Activated CD4-positive, alpha-beta T cell treated with anti-CD3 and anti-CD28 coated beads for 1 hour (primary cell): ENCODE results near the gene HEY2.

Experiments used
- DNase-seq: peaks from one replicate; pipeline ENCODE4 v3.0.0-alpha.2; 2020

Gene HEY2

DNA sequence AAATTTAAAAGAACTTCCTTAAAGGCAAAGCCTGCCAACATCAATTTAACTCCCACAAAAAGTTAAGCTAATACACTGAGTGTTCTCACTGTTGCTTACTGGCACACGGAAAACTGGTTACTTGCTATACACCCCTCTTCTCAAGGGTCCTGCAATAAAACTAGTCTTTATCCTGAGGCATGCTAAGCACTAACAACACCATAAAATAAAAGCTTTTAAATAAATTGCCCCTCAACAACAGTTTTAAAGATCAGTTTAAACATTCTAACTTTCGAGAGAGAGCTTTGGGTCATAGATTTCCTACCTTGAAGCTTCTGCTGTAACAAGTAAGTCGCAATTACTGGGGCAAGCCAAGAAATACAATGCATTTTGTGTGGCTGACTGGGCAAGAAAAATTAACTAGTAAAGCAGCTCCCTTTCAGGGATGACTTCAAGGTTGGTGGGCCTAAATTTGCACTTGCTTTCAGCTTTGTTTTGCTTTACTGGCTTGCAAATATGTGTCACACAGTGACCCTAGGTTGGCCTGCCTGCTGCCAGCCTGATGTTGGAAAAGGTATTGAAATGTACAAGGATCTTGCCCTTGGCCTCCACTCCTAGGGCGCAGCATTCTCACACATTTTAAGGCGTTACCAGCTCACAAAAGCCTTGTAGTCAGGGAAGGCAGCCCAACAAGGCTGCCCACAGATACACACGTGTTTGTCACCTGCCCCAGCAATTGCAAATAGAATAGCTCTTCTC is 4.0 kb upstream of the HEY2 start:
- no peak for DNase-seq

DNA sequence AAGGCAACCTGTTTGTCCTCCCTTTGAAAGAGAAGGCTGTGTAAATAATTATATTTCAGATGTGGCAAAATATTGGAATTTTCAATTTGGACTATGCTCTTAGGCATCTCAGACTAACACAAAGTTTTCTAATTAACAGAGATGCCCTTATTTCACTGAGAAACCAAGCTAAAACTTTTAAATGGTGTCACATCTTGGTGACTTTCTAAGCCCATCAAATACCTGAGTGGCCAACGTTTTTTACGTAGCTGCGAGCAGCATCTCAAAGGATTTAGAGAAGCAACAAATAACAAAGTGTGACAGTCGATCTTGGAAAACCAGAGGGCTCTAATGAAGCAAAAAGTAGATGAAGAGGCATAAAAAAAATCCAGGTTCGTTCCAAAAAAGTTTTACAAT is 3.4 kb upstream of the HEY2 start:
- no peak for DNase-seq

- peak; percentile 52 for DNase-seq
These were observed 2.5 kb upstream of the HEY2 start for GRCh38 chr6:125746731-125747588.

DNA sequence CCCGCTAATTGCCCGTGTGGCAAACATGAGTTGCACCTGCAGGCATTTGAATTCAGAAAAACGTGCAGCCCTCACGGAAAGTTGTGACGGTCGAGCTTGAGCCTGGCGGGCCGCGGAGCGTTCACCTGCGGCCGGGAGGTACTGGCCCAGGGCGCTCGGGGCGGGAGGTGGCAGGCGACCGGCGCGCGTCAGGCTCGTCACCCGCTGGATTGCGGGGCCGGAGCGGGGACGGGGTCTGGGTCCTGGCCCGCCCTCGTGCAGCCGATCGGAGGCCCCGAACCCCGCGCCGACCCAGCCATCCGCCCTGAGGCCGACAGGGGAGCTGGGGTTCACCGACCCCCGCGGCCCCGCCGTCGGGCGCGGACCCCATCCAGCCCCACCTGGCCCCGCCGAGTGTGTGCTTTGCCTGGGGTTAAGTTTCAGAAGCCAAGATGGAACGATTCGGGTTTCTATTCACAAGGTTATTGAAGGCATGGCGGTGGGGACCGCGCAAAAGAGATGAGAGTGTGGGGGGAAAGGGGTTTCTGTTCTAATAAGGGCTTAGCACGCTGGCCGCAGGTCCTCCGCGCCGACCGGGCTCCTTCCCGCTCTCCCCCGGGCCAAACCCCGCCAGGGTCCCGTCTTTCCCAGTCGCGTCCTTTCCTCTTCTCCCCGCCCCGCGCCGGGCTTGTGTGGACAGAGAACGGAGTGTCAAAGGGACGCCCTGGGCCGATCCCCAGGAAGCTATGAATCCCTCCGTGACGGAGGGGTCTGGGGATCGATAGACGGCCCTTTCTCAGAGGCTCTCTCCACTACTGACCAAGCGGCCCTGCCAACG is 1.6 kb upstream of the HEY2 start:
- no peak for DNase-seq

DNA sequence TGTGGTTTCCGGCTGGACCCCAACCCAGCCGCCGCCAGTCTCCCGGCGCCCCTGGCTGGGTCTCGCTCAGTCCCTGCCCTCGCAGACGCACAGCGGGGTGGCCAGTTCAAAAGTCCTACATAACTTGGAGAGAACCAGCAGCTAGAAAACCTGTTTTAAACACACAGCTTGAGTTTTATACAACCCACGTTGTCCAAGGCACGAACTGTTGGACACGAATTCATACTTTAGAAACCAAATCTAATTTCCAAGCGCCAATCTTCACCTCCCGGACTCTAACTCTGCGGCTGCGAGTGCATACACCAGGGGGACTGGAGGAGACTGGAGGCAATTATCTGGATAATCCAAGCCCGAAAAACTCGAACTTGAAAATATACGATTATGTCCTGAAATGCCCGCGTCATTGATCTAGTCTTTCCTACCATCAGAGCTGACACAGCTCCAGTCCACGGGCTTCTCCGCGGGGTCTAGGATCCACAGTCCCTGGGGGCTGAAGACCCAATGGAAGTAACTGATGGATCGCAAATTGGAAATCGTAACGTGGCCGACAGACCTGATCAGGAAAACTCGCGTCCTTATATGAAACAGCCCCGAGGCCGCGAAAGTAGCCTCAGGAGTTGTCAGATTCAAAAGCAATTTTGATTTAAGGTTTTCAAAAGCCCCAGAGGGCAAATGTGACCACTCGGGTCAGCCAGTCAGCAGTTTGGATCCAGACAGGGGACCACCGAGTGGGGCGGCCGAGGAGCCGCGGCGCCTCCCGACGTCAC is 843 bp upstream of the HEY2 start:
- no peak for DNase-seq

- no peak for DNase-seq
These were observed 646 bp downstream of the HEY2 start for GRCh38 chr6:125749865-125750691.

DNA sequence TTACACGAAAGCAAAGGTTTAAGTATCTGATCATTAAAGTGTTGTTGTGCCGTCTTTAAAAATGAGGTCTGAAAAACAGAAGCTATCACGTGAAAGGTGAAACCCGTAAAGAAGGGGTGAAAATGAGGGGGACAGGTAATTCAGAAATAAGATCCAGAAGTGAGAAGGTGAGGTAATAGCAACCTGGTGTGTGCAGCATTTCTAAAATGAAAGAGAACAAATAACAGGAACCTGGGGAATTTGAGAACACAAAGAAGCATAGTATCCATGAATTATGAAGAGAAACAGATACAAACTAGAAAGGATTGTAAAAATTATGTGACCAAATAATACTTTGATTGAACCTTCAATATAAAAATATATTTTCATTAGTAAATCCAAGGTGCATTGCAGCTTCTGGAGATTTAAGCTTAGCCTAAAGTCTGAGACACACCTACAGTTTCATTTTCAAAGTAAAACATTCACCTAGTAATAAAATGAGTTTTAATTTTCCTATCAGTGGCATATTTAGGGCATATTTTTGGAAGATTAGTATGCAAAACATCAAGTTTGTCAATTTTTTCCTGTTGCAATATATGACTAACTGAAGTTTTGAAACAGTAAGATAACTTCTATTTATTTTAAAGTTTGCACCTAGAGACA is 1.4 kb downstream of the HEY2 start:
- DNase-seq = no peak

GRCh38 chr6:125751334-125751916 is 2.0 kb downstream of the HEY2 start:
- DNase-seq = no peak

GRCh38 chr6:125752773-125753172 is 3.3 kb downstream of the HEY2 start:
- no peak for DNase-seq

GRCh38 chr6:125753218-125753936 is 3.9 kb downstream of the HEY2 start:
- no peak for DNase-seq

GRCh38 chr6:125753937-125754259 is 4.5 kb downstream of the HEY2 start:
- DNase-seq = no peak

GRCh38 chr6:125754566-125754965 is 5.1 kb downstream of the HEY2 start:
- DNase-seq = no peak

DNA sequence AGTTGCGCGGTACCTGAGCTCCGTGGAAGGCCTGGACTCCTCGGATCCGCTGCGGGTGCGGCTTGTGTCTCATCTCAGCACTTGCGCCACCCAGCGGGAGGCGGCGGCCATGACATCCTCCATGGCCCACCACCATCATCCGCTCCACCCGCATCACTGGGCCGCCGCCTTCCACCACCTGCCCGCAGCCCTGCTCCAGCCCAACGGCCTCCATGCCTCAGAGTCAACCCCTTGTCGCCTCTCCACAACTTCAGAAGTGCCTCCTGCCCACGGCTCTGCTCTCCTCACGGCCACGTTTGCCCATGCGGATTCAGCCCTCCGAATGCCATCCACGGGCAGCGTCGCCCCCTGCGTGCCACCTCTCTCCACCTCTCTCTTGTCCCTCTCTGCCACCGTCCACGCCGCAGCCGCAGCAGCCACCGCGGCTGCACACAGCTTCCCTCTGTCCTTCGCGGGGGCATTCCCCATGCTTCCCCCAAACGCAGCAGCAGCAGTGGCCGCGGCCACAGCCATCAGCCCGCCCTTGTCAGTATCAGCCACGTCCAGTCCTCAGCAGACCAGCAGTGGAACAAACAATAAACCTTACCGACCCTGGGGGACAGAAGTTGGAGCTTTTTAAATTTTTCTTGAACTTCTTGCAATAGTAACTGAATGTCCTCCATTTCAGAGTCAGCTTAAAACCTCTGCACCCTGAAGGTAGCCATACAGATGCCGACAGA is 9.9 kb downstream of the HEY2 start:
- no peak for DNase-seq

- no peak for DNase-seq
These were observed 10.6 kb downstream of the HEY2 start for GRCh38 chr6:125759959-125760457.

- no peak for DNase-seq
These were observed 14.8 kb downstream of the HEY2 start for GRCh38 chr6:125764121-125764671.

- DNase-seq = no peak
These were observed 16.5 kb downstream of the HEY2 start for GRCh38 chr6:125765944-125766343.

GRCh38 chr6:125766641-125767040 is 17.2 kb downstream of the HEY2 start:
- no peak for DNase-seq

DNA sequence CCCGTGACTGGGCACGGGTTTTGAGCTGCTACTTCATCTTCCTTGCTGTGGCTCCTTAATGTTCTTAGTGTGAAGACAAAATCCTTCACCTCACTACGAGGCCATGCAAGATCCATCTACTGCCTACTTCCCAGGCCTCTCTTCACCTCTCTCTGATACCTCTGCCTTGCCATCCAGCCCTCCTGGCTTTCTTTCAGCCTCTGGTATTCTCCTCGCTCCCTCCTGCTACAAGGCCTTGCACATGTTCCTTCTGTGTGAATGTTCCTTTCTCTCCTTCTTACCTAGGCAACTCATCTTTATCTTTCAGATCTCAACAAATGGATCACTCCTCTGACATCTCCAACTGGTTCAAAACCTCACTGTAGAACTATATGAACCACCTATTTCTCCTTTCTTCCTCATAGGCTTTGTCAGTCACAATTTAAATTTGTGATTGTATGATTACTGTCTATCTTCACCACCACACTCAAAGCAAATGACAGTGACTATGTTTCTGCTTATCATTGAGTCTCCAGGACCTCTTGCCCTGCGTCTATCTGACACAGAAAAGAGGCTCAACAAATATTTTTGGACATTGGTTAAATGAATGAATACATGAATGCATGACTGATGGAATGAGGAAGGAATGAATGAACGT is 19.8 kb downstream of the HEY2 start:
- no peak for DNase-seq
